K562 (cell line): ENCODE measurements around the gene FANCG. TPM values are rescaled to one million over a fixed set of nuclear protein-coding genes. Genes with fewer than 3 reads are reported as not detected.
A peak's percentile ranks its signal among the peaks of the same experiment; 100 is the strongest.

ENCODE experiments used
- ARID3A ChIP-seq: IDR thresholded peaks from 2 replicates; pipeline ENCODE4 v1.6.1; 2012; ENCODE audit warnings: low read depth, low read length, improper control_type of control experiment, borderline replicate concordance
- BRF1 ChIP-seq: IDR thresholded peaks from 3 replicates; pipeline ENCODE4 v1.6.1; 2011; ENCODE audit warnings: borderline replicate concordance, mild to moderate bottlenecking; ENCODE audit not compliant: insufficient read length; ENCODE audit errors: extremely low read depth
- EP300 ChIP-seq: IDR thresholded peaks from 2 replicates; pipeline ENCODE4 v1.6.1; 2012; ENCODE audit warnings: low read length, improper control_type of control experiment
- HDAC2 ChIP-seq: fragments of 450-650 bp; IDR thresholded peaks from 2 replicates; pipeline ENCODE4 v1.6.1; 2016; ENCODE audit warnings: mild to moderate bottlenecking
- HDAC3 ChIP-seq: fragments of 450-650 bp; IDR thresholded peaks from 2 replicates; pipeline ENCODE4 v1.6.1; 2018; ENCODE audit warnings: borderline replicate concordance, mild to moderate bottlenecking, moderate library complexity; ENCODE audit not compliant: partially characterized antibody
- ID3 ChIP-seq, 2 experiments: fragments of 250-450 bp in 1 of 2; fragments of 450-650 bp in 1 of 2; sonication (Bioruptor Pico) in 1 of 2; IDR thresholded peaks; 2 replicates each; pipeline versions ENCODE4 v1.6.1 to v1.8.0; 2016 to 2021; ENCODE audit warnings: mild to moderate bottlenecking in 2 of 2, moderate library complexity in 2 of 2, missing compliant biosample characterization in 1 of 2, missing genetic modification characterization in 1 of 2
- JUND ChIP-seq, 2 experiments: IDR thresholded peaks; 2 replicates in 1 of 2; 3 replicates in 1 of 2; pipeline ENCODE4 v1.6.1; 2011; ENCODE audit warnings: borderline replicate concordance in 2 of 2, low read depth in 2 of 2, low read length in 2 of 2, improper control_type of control experiment in 1 of 2, missing biosample characterization in 1 of 2, missing genetic modification characterization in 1 of 2, missing genetic modification reagents in 1 of 2
- MAFK ChIP-seq: IDR thresholded peaks from 2 replicates; pipeline ENCODE4 v1.6.1; 2011; ENCODE audit warnings: low read length, improper control_type of control experiment
- MAZ ChIP-seq, 2 experiments: fragments of 450-650 bp in 1 of 2; sonication (generic) in 1 of 2; formaldehyde crosslinking; IDR thresholded peaks in 1 of 2; conservative IDR thresholded peaks in 1 of 2; 2 replicates each; pipeline versions ENCODE4 v1.4.0 to v1.5.0; 2020; ENCODE audit warnings: mild to moderate bottlenecking in 1 of 2, missing genetic modification reagents in 1 of 2
- NFRKB ChIP-seq: fragments of 450-650 bp; IDR thresholded peaks from 2 replicates; pipeline ENCODE4 v1.6.1; 2016; ENCODE audit warnings: low read depth
- POLR2B ChIP-seq: fragments of 450-650 bp; IDR thresholded peaks from 2 replicates; pipeline ENCODE4 v1.6.1; 2018; ENCODE audit warnings: low read depth; ENCODE audit not compliant: partially characterized antibody
- POU5F1 ChIP-seq: fragments of 150-350 bp; IDR thresholded peaks from 2 replicates; pipeline ENCODE4 v1.6.1; 2014; ENCODE audit warnings: borderline replicate concordance, low read length, low read depth, mild to moderate bottlenecking; ENCODE audit not compliant: partially characterized antibody
- RHOXF2B ChIP-seq: fragments of 250-450 bp; sonication (Bioruptor Pico); conservative IDR thresholded peaks from 2 replicates; pipeline ENCODE4 v1.5.1; 2021
- SAFB2 ChIP-seq: fragments of 200-400 bp; formaldehyde crosslinking; IDR thresholded peaks from 2 replicates; pipeline ENCODE4 v1.6.1; 2018; ENCODE audit warnings: borderline replicate concordance, low read length, low read depth, moderate library complexity; ENCODE audit not compliant: severe bottlenecking
- SMAD2 ChIP-seq: fragments of 150-350 bp; IDR thresholded peaks from 2 replicates; pipeline ENCODE4 v1.6.1; 2014; ENCODE audit warnings: low read depth, mild to moderate bottlenecking, low read length
- TCF15 ChIP-seq: fragments of 250-450 bp; sonication (Bioruptor Pico); IDR thresholded peaks from 2 replicates; pipeline ENCODE4 v1.8.0; 2022; ENCODE audit warnings: moderate library complexity, mild to moderate bottlenecking, inconsistent platforms
- ZFP91 ChIP-seq: sonication (generic); formaldehyde crosslinking; IDR thresholded peaks from 2 replicates; pipeline ENCODE4 v1.8.0; 2022; ENCODE audit warnings: mild to moderate bottlenecking, missing genetic modification reagents
- ZNF277 ChIP-seq: fragments of 250-450 bp; sonication (Bioruptor Pico); IDR thresholded peaks from 2 replicates; pipeline ENCODE4 v1.8.0; 2022; ENCODE audit warnings: inconsistent platforms, mild to moderate bottlenecking, moderate library complexity, borderline replicate concordance
- ZNF384 ChIP-seq: IDR thresholded peaks from 2 replicates; pipeline ENCODE4 v1.6.1; 2012; ENCODE audit warnings: low read depth, low read length, improper control_type of control experiment
- polyA plus RNA-seq, 8 experiments: library from polyadenylated mRNA; depleted of rRNA in 4 of 8; stranded (reverse) in 5 of 8; unstranded in 3 of 8; fragments of >200 nt; fragmentation: Nextera tagmentation in 2 of 8; fragmentation: Illumina TruSeq in 1 of 8; extraction: Ambion mirVana in 2 of 8; extraction: Trizol in 1 of 8; gene quantifications; 2 replicates each; pipeline versions ENCODE4 v1.2.1 to v1.2.3, GENCODE V29; 2011 to 2014; ENCODE audit warnings: inconsistent platforms in 1 of 8, missing spikeins in 1 of 8
- total RNA-seq, 7 experiments: library from RNA; depleted of rRNA in 6 of 7; stranded (reverse); fragments of >200 nt in 6 of 7; fragmentation: Illumina TruSeq in 2 of 7; extraction: Trizol in 2 of 7; gene quantifications; 2 replicates each; pipeline versions ENCODE4 v1.2.1 to v1.2.3, GENCODE V29; 2011 to 2021; ENCODE audit warnings: low replicate concordance in 1 of 7

Gene FANCG
- total and polyA plus RNA-seq, 9 of the 15 experiments (the other 6 are each of a cell fraction or from before 2014, with no cell fraction given) = 7.5 to 43.9 (median 31.0) TPM

- TF ChIP-seq TCF15 (CRISPR knock-in tag) (no peak), HDAC2 (peak; percentile 24; the same call in 1 of the 2 replicates), NFRKB (no peak), ARID3A (no peak), ZFP91 (no peak), POU5F1 (no peak), EP300 (no peak), JUND (IDR thresholded peaks at IDR 0.05; ENCODE audit: borderline replicate concordance, low read depth, low read length) (peak; percentile 72), JUND (tag; IDR thresholded peaks at IDR 0.05; ENCODE audit: borderline replicate concordance, low read depth, low read length) (0 out of 3 replicates have a peak, but pooled peaks have one; percentile 37), ZNF384 (no peak), MAZ (CRISPR knock-in tag; conservative IDR thresholded peaks at IDR 0.05 in 1 of 2, IDR thresholded peaks at IDR 0.05 in 1 of 2) (peak in 1 of 2 experiments; percentile 44; a peak in 2 of 4 replicates), SMAD2 (no peak), BRF1 (no peak), ID3 (CRISPR knock-in tag; IDR thresholded peaks at IDR 0.05) (no peak), ID3 (tag; IDR thresholded peaks at IDR 0.05) (no peak), MAFK (no peak), HDAC3 (no peak), POLR2B (no peak), SAFB2 (no peak), ZNF277 (no peak), RHOXF2B (no peak)
Observed at GRCh38 chr9:35111001-35111933, 31.5 kb upstream of the FANCG start (continued).
